Measurements from ENCODE around the gene MGAM2.

DNA sequence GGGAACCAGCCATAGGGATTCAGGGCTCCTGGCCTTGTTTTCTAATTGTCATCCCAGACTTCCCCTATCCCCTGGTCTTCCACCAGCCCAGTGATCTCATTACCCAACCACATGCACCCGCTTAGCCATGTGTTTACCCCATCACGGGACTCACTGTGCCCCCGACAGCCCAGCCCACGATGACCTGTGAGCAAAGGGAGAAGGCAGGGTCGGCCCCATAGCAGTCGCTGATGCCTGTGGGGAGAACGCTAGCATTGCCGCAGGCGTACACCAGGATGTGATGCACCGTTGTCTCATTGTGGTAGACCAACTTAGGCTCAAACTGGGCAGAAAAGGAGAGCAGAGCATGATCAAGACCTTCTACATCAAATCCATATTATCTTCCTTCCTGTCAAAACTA lies 132.3 kb downstream of the MGAM2 start:
- TF ChIP-seq, protein P1, sequence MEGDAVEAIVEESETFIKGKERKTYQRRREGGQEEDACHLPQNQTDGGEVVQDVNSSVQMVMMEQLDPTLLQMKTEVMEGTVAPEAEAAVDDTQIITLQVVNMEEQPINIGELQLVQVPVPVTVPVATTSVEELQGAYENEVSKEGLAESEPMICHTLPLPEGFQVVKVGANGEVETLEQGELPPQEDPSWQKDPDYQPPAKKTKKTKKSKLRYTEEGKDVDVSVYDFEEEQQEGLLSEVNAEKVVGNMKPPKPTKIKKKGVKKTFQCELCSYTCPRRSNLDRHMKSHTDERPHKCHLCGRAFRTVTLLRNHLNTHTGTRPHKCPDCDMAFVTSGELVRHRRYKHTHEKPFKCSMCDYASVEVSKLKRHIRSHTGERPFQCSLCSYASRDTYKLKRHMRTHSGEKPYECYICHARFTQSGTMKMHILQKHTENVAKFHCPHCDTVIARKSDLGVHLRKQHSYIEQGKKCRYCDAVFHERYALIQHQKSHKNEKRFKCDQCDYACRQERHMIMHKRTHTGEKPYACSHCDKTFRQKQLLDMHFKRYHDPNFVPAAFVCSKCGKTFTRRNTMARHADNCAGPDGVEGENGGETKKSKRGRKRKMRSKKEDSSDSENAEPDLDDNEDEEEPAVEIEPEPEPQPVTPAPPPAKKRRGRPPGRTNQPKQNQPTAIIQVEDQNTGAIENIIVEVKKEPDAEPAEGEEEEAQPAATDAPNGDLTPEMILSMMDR (IDR thresholded peaks at IDR 0.05 in 8 of 11, conservative IDR thresholded peaks at IDR 0.05 in 3 of 11): no peak
- no peak for TF ChIP-seq POLR2A (IDR thresholded peaks at IDR 0.05)
- no peak for TF ChIP-seq POLR2AphosphoS5 (IDR thresholded peaks at IDR 0.05)

All from spleen (tissue), 7 donors.